NCI-H1930 (cell line): Measurements from ENCODE around the gene LCN2.

Experiments
- DNase-seq, 2 experiments: peaks; one replicate each; lab custom pipeline; 2025; lab: John Stamatoyannopoulos, UW

Gene LCN2

GRCh38 chr9:128115187-128116103, 33.8 kb upstream of the LCN2 start:
- DNase-seq, result no peak

- no peak for DNase-seq
Measured at GRCh38 chr9:128116104-128117083, 32.9 kb upstream of the LCN2 start.

- peak; percentile 79 to 88 for DNase-seq
Measured at GRCh38 chr9:128117613-128118471, 31.4 kb upstream of the LCN2 start.

GRCh38 chr9:128118472-128118857, 30.8 kb upstream of the LCN2 start:
- DNase-seq, result no peak

GRCh38 chr9:128118971-128119665, 30.1 kb upstream of the LCN2 start:
- no peak for DNase-seq

GRCh38 chr9:128120061-128120740, 29.1 kb upstream of the LCN2 start:
- DNase-seq, result no peak

GRCh38 chr9:128120741-128121465, 28.4 kb upstream of the LCN2 start:
- DNase-seq, result no peak

- DNase-seq, result no peak
Measured at GRCh38 chr9:128121466-128121810, 27.8 kb upstream of the LCN2 start.

GRCh38 chr9:128121924-128122808, 27.1 kb upstream of the LCN2 start:
- DNase-seq, result no peak

- no peak for DNase-seq
Measured at GRCh38 chr9:128122809-128123175, 26.5 kb upstream of the LCN2 start.

GRCh38 chr9:128123451-128124080, 25.7 kb upstream of the LCN2 start:
- no peak for DNase-seq

- no peak for DNase-seq
Measured at GRCh38 chr9:128124451-128124850, 24.8 kb upstream of the LCN2 start.

- peak; percentile 37 to 63 for DNase-seq
Measured at GRCh38 chr9:128124873-128125579, 24.2 kb upstream of the LCN2 start.

GRCh38 chr9:128125580-128126354, 23.5 kb upstream of the LCN2 start:
- DNase-seq, result no peak

- DNase-seq, result peak; percentile 72 to 86
Measured at GRCh38 chr9:128127568-128127989, 21.7 kb upstream of the LCN2 start, which contains the start of gene PTGES2. TSS of gene PTGES2 (minus strand) at chr9:128127729. CDS start at chr9:128127717, 12 bp downstream.

GRCh38 chr9:128127990-128128835, 21.0 kb upstream of the LCN2 start:
- DNase-seq, result peak; percentile 81 to 87
